H1 (cell line): Measurements from ENCODE around the gene FHAD1. TPM values are rescaled to one million over a fixed set of nuclear protein-coding genes. Genes with fewer than 3 reads are reported as not detected.

Experiments
- CHD2 ChIP-seq: IDR thresholded peaks from 2 replicates; pipeline ENCODE4 v1.6.1; 2012; ENCODE audit warnings: low read length, improper control_type of control experiment
- FOSL1 ChIP-seq: IDR thresholded peaks from 2 replicates; pipeline ENCODE4 v1.6.1; 2011; ENCODE audit warnings: mild to moderate bottlenecking, low read depth, low read length, moderate library complexity; ENCODE audit not compliant: insufficient read depth
- POU5F1 ChIP-seq: IDR thresholded peaks from 2 replicates; pipeline ENCODE4 v1.6.1; 2011; ENCODE audit warnings: low read depth, mild to moderate bottlenecking, low read length, moderate library complexity
- YY1 ChIP-seq: IDR thresholded peaks from 2 replicates; pipeline ENCODE4 v1.6.1; 2011; ENCODE audit warnings: low read depth, mild to moderate bottlenecking, low read length
- polyA plus RNA-seq, 7 experiments: library from polyadenylated mRNA; depleted of rRNA in 3 of 7; stranded (reverse) in 5 of 7; unstranded in 2 of 7; fragments of >200 nt in 5 of 7; fragments of 200-250 nt in 2 of 7; gene quantifications; 1 replicate in 5 of 7; 2 replicates in 1 of 7; 4 replicates in 1 of 7; pipeline versions ENCODE4 v1.2.1 to v1.2.3, GENCODE V29; 2011 to 2013; ENCODE audit warnings: missing spikeins in 2 of 7, mixed read lengths in 2 of 7
- total RNA-seq: library from RNA; stranded (reverse); fragmentation: NEBNext Ultra II Directional; extraction: Animal tissue kit (Norgen Biotek cat#: 25700); gene quantifications from 2 replicates; pipeline ENCODE4 v1.2.1, GENCODE V29; 2021
- TF ChIP-seq, protein P1 (sequence below), 3 experiments: IDR thresholded peaks; 1 replicate in 2 of 3; 2 replicates in 1 of 3; pipeline versions ENCODE4 v1.5.1 to v1.6.1; 2011; ENCODE audit warnings: low read length in 3 of 3, mild to moderate bottlenecking in 3 of 3, inconsistent platforms in 2 of 3, low read depth in 1 of 3, moderate library complexity in 1 of 3; ENCODE audit not compliant: insufficient read depth in 1 of 3; ENCODE audit errors: control extremely low read depth in 1 of 3

Gene FHAD1
- total and polyA plus RNA-seq, 2 of the 8 experiments (the other 6 are each of a cell fraction or from before 2014, with no cell fraction given) = 0.39 to 0.69 TPM

- TF ChIP-seq, protein P1, sequence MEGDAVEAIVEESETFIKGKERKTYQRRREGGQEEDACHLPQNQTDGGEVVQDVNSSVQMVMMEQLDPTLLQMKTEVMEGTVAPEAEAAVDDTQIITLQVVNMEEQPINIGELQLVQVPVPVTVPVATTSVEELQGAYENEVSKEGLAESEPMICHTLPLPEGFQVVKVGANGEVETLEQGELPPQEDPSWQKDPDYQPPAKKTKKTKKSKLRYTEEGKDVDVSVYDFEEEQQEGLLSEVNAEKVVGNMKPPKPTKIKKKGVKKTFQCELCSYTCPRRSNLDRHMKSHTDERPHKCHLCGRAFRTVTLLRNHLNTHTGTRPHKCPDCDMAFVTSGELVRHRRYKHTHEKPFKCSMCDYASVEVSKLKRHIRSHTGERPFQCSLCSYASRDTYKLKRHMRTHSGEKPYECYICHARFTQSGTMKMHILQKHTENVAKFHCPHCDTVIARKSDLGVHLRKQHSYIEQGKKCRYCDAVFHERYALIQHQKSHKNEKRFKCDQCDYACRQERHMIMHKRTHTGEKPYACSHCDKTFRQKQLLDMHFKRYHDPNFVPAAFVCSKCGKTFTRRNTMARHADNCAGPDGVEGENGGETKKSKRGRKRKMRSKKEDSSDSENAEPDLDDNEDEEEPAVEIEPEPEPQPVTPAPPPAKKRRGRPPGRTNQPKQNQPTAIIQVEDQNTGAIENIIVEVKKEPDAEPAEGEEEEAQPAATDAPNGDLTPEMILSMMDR (IDR thresholded peaks at IDR 0.05; ENCODE audit: control extremely low read depth in 1 of 3, insufficient read depth in 1 of 3, low read depth in 1 of 3, low read length in 3 of 3) = no peak
- TF ChIP-seq YY1 = no peak
- no peak for TF ChIP-seq CHD2
- no peak for TF ChIP-seq POU5F1
- TF ChIP-seq FOSL1 = no peak
- TF ChIP-seq, all 59 proteins: peak for 0
Observed at GRCh38 chr1:15442759-15443158, 195.7 kb downstream of the FHAD1 start (continued).
